Liver (tissue), 2 donors: ENCODE results near the gene COX6B1.
"Not testable (repeated sequence)": the region's sequence is repeated elsewhere in the genome, so short reads cannot be mapped to it uniquely, and the experiment has no call there.

Experiments used
- YY1 ChIP-seq: IDR thresholded peaks from 2 replicates; pipeline ENCODE4 v1.6.1; 2016; ENCODE audit warnings: antibody characterized with exemption, mild to moderate bottlenecking
- TF ChIP-seq, protein P1 (sequence below): fragments of 150-350 bp; IDR thresholded peaks from 2 replicates; pipeline ENCODE4 v1.5.1; 2017; ENCODE audit warnings: improper control_type of control experiment, low read depth, low read length; ENCODE audit not compliant: missing input control
- donor health status: healthy.

DNA sequence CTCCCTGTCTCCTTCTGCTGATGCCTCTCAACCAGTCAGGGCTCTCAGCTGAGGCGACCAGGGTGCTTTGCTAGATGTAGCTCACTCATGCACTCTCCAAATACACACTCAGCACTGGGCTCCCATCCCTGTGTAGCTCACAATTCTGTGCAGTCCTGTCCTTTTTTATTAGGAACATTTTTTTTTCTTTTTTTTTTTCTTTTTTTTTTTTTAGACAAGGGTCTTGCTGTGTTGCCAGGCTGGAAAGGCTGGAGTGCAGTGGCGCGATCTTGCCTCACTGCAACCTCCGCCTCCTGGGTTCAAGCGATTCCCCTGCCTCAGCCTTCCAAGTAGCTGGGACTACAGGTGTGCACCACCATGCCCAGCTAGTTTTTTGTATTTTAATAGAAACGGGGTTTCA is 6.7 kb downstream of the COX6B1 start:
- TF ChIP-seq YY1: not testable (repeated sequence)
- TF ChIP-seq, protein P1, sequence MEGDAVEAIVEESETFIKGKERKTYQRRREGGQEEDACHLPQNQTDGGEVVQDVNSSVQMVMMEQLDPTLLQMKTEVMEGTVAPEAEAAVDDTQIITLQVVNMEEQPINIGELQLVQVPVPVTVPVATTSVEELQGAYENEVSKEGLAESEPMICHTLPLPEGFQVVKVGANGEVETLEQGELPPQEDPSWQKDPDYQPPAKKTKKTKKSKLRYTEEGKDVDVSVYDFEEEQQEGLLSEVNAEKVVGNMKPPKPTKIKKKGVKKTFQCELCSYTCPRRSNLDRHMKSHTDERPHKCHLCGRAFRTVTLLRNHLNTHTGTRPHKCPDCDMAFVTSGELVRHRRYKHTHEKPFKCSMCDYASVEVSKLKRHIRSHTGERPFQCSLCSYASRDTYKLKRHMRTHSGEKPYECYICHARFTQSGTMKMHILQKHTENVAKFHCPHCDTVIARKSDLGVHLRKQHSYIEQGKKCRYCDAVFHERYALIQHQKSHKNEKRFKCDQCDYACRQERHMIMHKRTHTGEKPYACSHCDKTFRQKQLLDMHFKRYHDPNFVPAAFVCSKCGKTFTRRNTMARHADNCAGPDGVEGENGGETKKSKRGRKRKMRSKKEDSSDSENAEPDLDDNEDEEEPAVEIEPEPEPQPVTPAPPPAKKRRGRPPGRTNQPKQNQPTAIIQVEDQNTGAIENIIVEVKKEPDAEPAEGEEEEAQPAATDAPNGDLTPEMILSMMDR: not testable (repeated sequence)
